HG03342 (cell line): ENCODE results near the gene HEPN1.

Experiments used
- ATAC-seq: cut with Tn5 transposase; IDR thresholded peaks from one replicate; pipeline ENCODE4 v1.9.1; 2021; ENCODE audit warnings: mild to moderate bottlenecking, moderate library complexity; ENCODE audit not compliant: unreplicated experiment

Gene HEPN1

GRCh38 chr11:124884869-124885479 lies 34.1 kb upstream of the HEPN1 start:
- ATAC-seq: no peak

GRCh38 chr11:124886476-124886875 lies 32.6 kb upstream of the HEPN1 start:
- ATAC-seq: no peak

GRCh38 chr11:124886978-124887666 lies 31.9 kb upstream of the HEPN1 start:
- ATAC-seq: no peak

- ATAC-seq: no peak
Observed at GRCh38 chr11:124887667-124888013, 31.4 kb upstream of the HEPN1 start.

GRCh38 chr11:124889191-124890091 lies 29.6 kb upstream of the HEPN1 start:
- no peak for ATAC-seq

GRCh38 chr11:124890151-124890550 lies 28.9 kb upstream of the HEPN1 start:
- ATAC-seq: no peak

- no peak for ATAC-seq
Observed at GRCh38 chr11:124890683-124891372, 28.2 kb upstream of the HEPN1 start.

GRCh38 chr11:124891373-124891861 lies 27.6 kb upstream of the HEPN1 start:
- no peak for ATAC-seq

GRCh38 chr11:124892146-124892545 lies 26.9 kb upstream of the HEPN1 start:
- no peak for ATAC-seq

GRCh38 chr11:124892750-124893454 lies 26.1 kb upstream of the HEPN1 start:
- ATAC-seq: no peak

- ATAC-seq: no peak
Observed at GRCh38 chr11:124893781-124894401, 25.2 kb upstream of the HEPN1 start.

GRCh38 chr11:124894606-124895430 lies 24.2 kb upstream of the HEPN1 start:
- no peak for ATAC-seq

- no peak for ATAC-seq
Observed at GRCh38 chr11:124895471-124895971, 23.5 kb upstream of the HEPN1 start.

- no peak for ATAC-seq
Observed at GRCh38 chr11:124896071-124896750, 22.8 kb upstream of the HEPN1 start.

- ATAC-seq: no peak
Observed at GRCh38 chr11:124896821-124897391, 22.1 kb upstream of the HEPN1 start.

- no peak for ATAC-seq
Observed at GRCh38 chr11:124897674-124898262, 21.3 kb upstream of the HEPN1 start, which contains the start of gene ROBO4. Gene ROBO4, minus strand, starts transcription at chr11:124897865. Its CDS starts 70 bp downstream, at chr11:124897795.

- ATAC-seq: no peak
Observed at GRCh38 chr11:124898263-124898680, 20.8 kb upstream of the HEPN1 start.
